DMS79 treated with DMSO at 0.1 percent for 48 hours (cell line): ENCODE measurements around the gene TMEM139.
"Not testable (repeated sequence)": the region's sequence is repeated elsewhere in the genome, so short reads cannot be mapped to it uniquely, and the experiment has no call there.

Source experiments
- DNase-seq: peaks from one replicate; lab custom pipeline; 2025; lab: John Stamatoyannopoulos, UW

Gene TMEM139

GRCh38 chr7:143289421-143289820 lies 4.7 kb downstream of the TMEM139 start:
- peak; percentile 27 for DNase-seq

GRCh38 chr7:143289888-143290287 lies 5.1 kb downstream of the TMEM139 start:
- DNase-seq: not testable (repeated sequence)

GRCh38 chr7:143290293-143290692 lies 5.5 kb downstream of the TMEM139 start:
- DNase-seq: no peak

- DNase-seq: no peak
These were observed 8.1 kb downstream of the TMEM139 start for GRCh38 chr7:143292876-143293275.

GRCh38 chr7:143295870-143296269 lies 11.1 kb downstream of the TMEM139 start:
- no peak for DNase-seq

- no peak for DNase-seq
These were observed 11.9 kb downstream of the TMEM139 start for GRCh38 chr7:143296686-143297085.

GRCh38 chr7:143299346-143299745 lies 14.6 kb downstream of the TMEM139 start:
- DNase-seq: no peak

- DNase-seq: no peak
These were observed 15.1 kb downstream of the TMEM139 start for GRCh38 chr7:143299840-143300239.

GRCh38 chr7:143300959-143301935 lies 16.5 kb downstream of the TMEM139 start:
- no peak for DNase-seq

GRCh38 chr7:143303733-143304132 lies 19.0 kb downstream of the TMEM139 start:
- DNase-seq: no peak

GRCh38 chr7:143304938-143305337 lies 20.2 kb downstream of the TMEM139 start:
- no peak for DNase-seq

- DNase-seq: no peak
These were observed 20.8 kb downstream of the TMEM139 start for GRCh38 chr7:143305423-143306070.

- DNase-seq: no peak
These were observed 23.9 kb downstream of the TMEM139 start for GRCh38 chr7:143308632-143309031.

- no peak for DNase-seq
These were observed 29.4 kb downstream of the TMEM139 start for GRCh38 chr7:143314127-143314526.

GRCh38 chr7:143315776-143316175 lies 31.0 kb downstream of the TMEM139 start, which contains the start of gene CLCN1:
Gene CLCN1, plus strand, starts transcription at chr7:143316111. Its CDS starts 102 bp downstream, at chr7:143316213.
- no peak for DNase-seq

GRCh38 chr7:143316492-143316891 lies 31.7 kb downstream of the TMEM139 start:
- DNase-seq: no peak

GRCh38 chr7:143318661-143319060 lies 33.9 kb downstream of the TMEM139 start:
- no peak for DNase-seq

GRCh38 chr7:143320620-143321019 lies 35.9 kb downstream of the TMEM139 start:
- no peak for DNase-seq

- DNase-seq: no peak
These were observed 36.5 kb downstream of the TMEM139 start for GRCh38 chr7:143321242-143321641.

GRCh38 chr7:143321734-143322133 lies 37.0 kb downstream of the TMEM139 start:
- DNase-seq: no peak

GRCh38 chr7:143322760-143323633 lies 38.2 kb downstream of the TMEM139 start:
- no peak for DNase-seq

- no peak for DNase-seq
These were observed 38.9 kb downstream of the TMEM139 start for GRCh38 chr7:143323653-143324052.
